OCI-LY7 (cell line): ENCODE data around the gene IL5RA. TPM values are rescaled to one million over a fixed set of nuclear protein-coding genes. Genes with fewer than 3 reads are reported as not detected.

Experiments
- BruUV-seq: library from RNA; stranded (reverse); fragments of 400-500 nt; replicated peaks from 2 replicates; lab custom pipeline; 2021; lab: Mats Ljungman, UMichigan
- CTCF ChIA-PET: fragments of 300-600 bp; sonication (Branson Sonifier 250); formaldehyde crosslinking; loops from one replicate; lab custom pipeline; 2022; ENCODE audit warnings: antibody characterized with exemption; ENCODE audit not compliant: unreplicated experiment; lab: Charles Lee
- POLR2A ChIA-PET: fragments of 300-600 bp; sonication (Branson Sonifier 250); formaldehyde crosslinking; loops from one replicate; lab custom pipeline; 2022; ENCODE audit warnings: antibody characterized with exemption; lab: Charles Lee
- DNase-seq: peaks from one replicate; pipeline ENCODE4 v3.0.0-alpha.2; 2015; ENCODE audit warnings: low spot score
- H2AFZ ChIP-seq: fragments of 200-600 bp; sonication (generic), shearing (Covaris generic); 2 replicates; pipeline ENCODE4 v1.6.1; 2014; ENCODE audit warnings: mild to moderate bottlenecking, antibody characterized with exemption, low read length, moderate library complexity
- H3K27ac ChIP-seq: fragments of 200-600 bp; sonication (generic); 2 replicates; pipeline ENCODE4 v1.5.1; 2014; ENCODE audit warnings: mixed run types, low read depth, mild to moderate bottlenecking, moderate library complexity, low read length, inconsistent platforms; ENCODE audit not compliant: poor library complexity, severe bottlenecking
- H3K36me3 ChIP-seq: fragments of 200-600 bp; sonication (generic); 2 replicates; pipeline ENCODE4 v1.6.1; 2014; ENCODE audit warnings: mild to moderate bottlenecking, antibody characterized with exemption, low read length, moderate library complexity, mixed read lengths; ENCODE audit not compliant: insufficient read depth
- H3K4me1 ChIP-seq: fragments of 200-600 bp; sonication (generic); 2 replicates; pipeline ENCODE4 v1.5.1; 2014; ENCODE audit warnings: mild to moderate bottlenecking, low read length; ENCODE audit not compliant: insufficient read depth, poor library complexity, severe bottlenecking
- H3K4me2 ChIP-seq: fragments of 200-600 bp; sonication (generic); 2 replicates; pipeline ENCODE4 v1.6.1; 2014; ENCODE audit warnings: mild to moderate bottlenecking, low read length
- H3K4me3 ChIP-seq: fragments of 200-600 bp; sonication (generic); 2 replicates; pipeline ENCODE4 v1.5.1; 2014; ENCODE audit warnings: mild to moderate bottlenecking, low read depth, low read length; ENCODE audit not compliant: poor library complexity, severe bottlenecking
- H3K79me2 ChIP-seq: fragments of 200-600 bp; sonication (generic); 2 replicates; pipeline ENCODE4 v1.6.1; 2016; ENCODE audit warnings: low read depth, mild to moderate bottlenecking, low read length, moderate library complexity, mixed read lengths; ENCODE audit not compliant: insufficient read depth
- H3K9me2 ChIP-seq: fragments of 200-600 bp; sonication (generic); 2 replicates; pipeline ENCODE4 v1.6.1; 2016; ENCODE audit warnings: mild to moderate bottlenecking, low read length, mixed read lengths; ENCODE audit not compliant: insufficient read depth
- H3K9me3 ChIP-seq: fragments of 200-600 bp; sonication (generic); 2 replicates; pipeline ENCODE4 v1.6.1; 2014; ENCODE audit warnings: mild to moderate bottlenecking, mixed run types, low read length, mixed read lengths
- H4K20me1 ChIP-seq: fragments of 200-600 bp; sonication (generic); 2 replicates; pipeline ENCODE4 v1.6.1; 2014; ENCODE audit warnings: mild to moderate bottlenecking, antibody characterized with exemption, low read length, moderate library complexity, mixed read lengths; ENCODE audit not compliant: insufficient read depth
- CTCF ChIP-seq: fragments of 200-600 bp; sonication (generic); conservative IDR thresholded peaks from 2 replicates; pipeline ENCODE4 v1.5.1; 2014; ENCODE audit warnings: mild to moderate bottlenecking, antibody characterized with exemption, low read length, moderate library complexity, mixed read lengths
- EZH2phosphoT487 ChIP-seq: fragments of 200-600 bp; sonication (generic); IDR thresholded peaks from 2 replicates; pipeline ENCODE4 v1.6.1; 2018; ENCODE audit warnings: low read depth, borderline replicate concordance, mild to moderate bottlenecking, mixed run types, antibody characterized with exemption, low read length, moderate library complexity, mixed read lengths
- intact Hi-C: fragments of 100-400 bp; cut with micrococcal nuclease; formaldehyde crosslinking; loops from one replicate; pipeline ENCODE4 v1.10.0; 2022; ENCODE audit not compliant: unreplicated experiment
- total RNA-seq, 2 experiments: library from RNA; depleted of rRNA in 1 of 2; stranded (reverse); fragments of >200 nt in 1 of 2; shearing (Covaris generic) in 1 of 2; gene quantifications; 2 replicates each; pipeline ENCODE4 v1.2.3, GENCODE V29; 2014 to 2022

The IL5RA gene
- total RNA-seq, 2 experiments from 2014 or later: not detected

GRCh38 chr3:3084890-3085289 lies 25.3 kb downstream of the IL5RA start:
- Histone ChIP-seq H3K4me2 (no peak overlapping the region), H3K79me2 (no peaks in the 10 kb centered on the region), H2AFZ (no peak overlapping the region), H3K4me1 (peaks cover 31% of the 10 kb centered on the region), H3K27ac (no peak overlapping the region), H3K4me3 (no peak overlapping the region), H3K9me2 (no peaks in the 10 kb centered on the region), H4K20me1 (no peaks in the 10 kb centered on the region), H3K36me3 (no peaks in the 10 kb centered on the region), H3K9me3 (no peaks in the 10 kb centered on the region)
- no TSS peak for BruUV-seq
- intact Hi-C loops: loop anchor here (5.0 kb wide), 1 partner anchor 92 kb away; the partner anchor contains the start of gene CRBN
- CTCF ChIA-PET: no interaction called here
- POLR2A ChIA-PET: no interaction called here
- no peak for TF ChIP-seq CTCF
- TF ChIP-seq EZH2phosphoT487: no peak
- no peak for DNase-seq

- no peak overlapping the region for H2AFZ ChIP-seq
- H3K4me1 ChIP-seq: peaks cover 7% of the 10 kb centered on the region
- TF ChIP-seq EZH2phosphoT487 (no peak), CTCF (no peak)
- BruUV-seq: no TSS peak
- H3K9me2 ChIP-seq: no peaks in the 10 kb centered on the region
- ChIA-PET POLR2A (no interaction called here), CTCF (no interaction called here)
- no peak overlapping the region for H3K27ac ChIP-seq
- intact Hi-C loops: no loop called here
- no peak overlapping the region for H3K4me2 ChIP-seq
- H4K20me1 ChIP-seq: no peaks in the 10 kb centered on the region
- H3K36me3 ChIP-seq: no peaks in the 10 kb centered on the region
- H3K79me2 ChIP-seq: no peaks in the 10 kb centered on the region
- DNase-seq: peak; percentile 30
- H3K9me3 ChIP-seq: no peaks in the 10 kb centered on the region
- H3K4me3 ChIP-seq: no peak overlapping the region
Measured at GRCh38 chr3:3082234-3082924, 27.8 kb downstream of the IL5RA start.
